Measurements from ENCODE around the gene ATXN1. TPM values are rescaled to one million over a fixed set of nuclear protein-coding genes. Genes with fewer than 3 reads are reported as not detected.
A peak's percentile ranks its signal among the peaks of the same experiment; 100 is the strongest.

The ATXN1 gene
- total RNA-seq, 5 donors from 2014 or later (not counting 1 experiment from before 2014, with no cell fraction given) = 65.1 to 101 (median 77.5) TPM

- Histone ChIP-seq H3K36me3 (ENCODE audit: control insufficient read depth in 2 of 2, extremely low read depth in 1 of 2, insufficient read depth in 1 of 2, low read length in 1 of 2) (no peaks in the 10 kb centered on the region), H3K27me3 (replicated peaks in 1 of 2; ENCODE audit: control insufficient read depth in 2 of 2, extremely low read depth in 1 of 2, insufficient read depth in 2 of 2, low read length in 1 of 2) (no peaks in the 10 kb centered on the region), H3K9me3 (no peaks in the 10 kb centered on the region), H3K27ac (ENCODE audit: low read length) (peak overlapping the region; percentile 84), H3K4me3 (ENCODE audit: control insufficient read depth in 1 of 2, extremely low read depth in 1 of 2, low read length in 1 of 2) (no peak overlapping the region), H3K4me1 (ENCODE audit: control insufficient read depth in 1 of 2, extremely low read depth in 1 of 2, insufficient read depth in 2 of 2, low read length in 2 of 2) (peaks cover 47 to 54% of the 10 kb centered on the region in 2 experiments)
- no CpG with 5 or more reads among the region's 3 CpGs for WGBS (ENCODE audit: insufficient coverage)
- H3K27ac Mint-ChIP-seq = peak overlapping the region; percentile 80 to 89
- H3K36me3 Mint-ChIP-seq = peaks cover 60% of the 10 kb centered on the region
- H3K4me1 Mint-ChIP-seq = peaks cover 66 to 90% (median 83%) of the 10 kb centered on the region in 3 donors
- DNase-seq (peak in 33 of 35 experiments; percentile 42 to 91 (median 68)), ATAC-seq (replicated peaks in 1 of 4) (peak; percentile 81 to 84 (median 83))
- no peaks in the 10 kb centered on the region for H3K9me3 Mint-ChIP-seq
- H3K4me3 Mint-ChIP-seq = peak overlapping the region; percentile 15 to 54 (median 17)
- CTCF ChIA-PET = interaction anchor here (0.6 to 2.0 kb wide), 5 partner anchors 14 to 292 kb away, joined by 3 to 4 read pairs (median 3); no protein-coding TSS in a partner anchor
- POLR2A ChIA-PET = interaction anchor here in 1 of 2 donors (0.7 kb wide), 1 partner anchor 346 kb away, joined by 3 read pairs; no protein-coding TSS in a partner anchor
- H3K27me3 Mint-ChIP-seq = no peaks in the 10 kb centered on the region
These were observed 279.4 kb downstream of the ATXN1 start for GRCh38 chr6:16481697-16482399.

GRCh38 chr6:16480763-16481560 lies 280.3 kb downstream of the ATXN1 start:
- no peaks in the 10 kb centered on the region for H3K27me3 ChIP-seq (replicated peaks in 1 of 2; ENCODE audit: control insufficient read depth in 2 of 2, extremely low read depth in 1 of 2, insufficient read depth in 2 of 2, low read length in 1 of 2)
- Mint-ChIP-seq H3K9me3 (no peaks in the 10 kb centered on the region), H3K27ac (peak overlapping the region; percentile 80 to 89), H3K4me1 (peaks cover 57 to 90% (median 81%) of the 10 kb centered on the region in 3 donors), H3K36me3 (peaks cover 58% of the 10 kb centered on the region), H3K4me3 (peak overlapping the region; percentile 15 to 54 (median 24)), H3K27me3 (no peaks in the 10 kb centered on the region)
- no CpG with 5 or more reads among the region's 4 CpGs for WGBS (ENCODE audit: insufficient coverage)
- H3K27ac ChIP-seq (ENCODE audit: low read length) = peak overlapping the region; percentile 81
- H3K9me3 ChIP-seq = no peaks in the 10 kb centered on the region
- ChIA-PET CTCF (interaction anchor here (0.5 to 2.0 kb wide), 10 partner anchors 9 to 293 kb away, joined by 3 to 6 read pairs (median 4); no protein-coding TSS in a partner anchor), POLR2A (interaction anchor here (0.6 to 0.8 kb wide), 4 partner anchors 10 to 345 kb away, joined by 3 to 5 read pairs (median 4); no protein-coding TSS in a partner anchor)
- H3K4me3 ChIP-seq (ENCODE audit: control insufficient read depth in 1 of 2, extremely low read depth in 1 of 2, low read length in 1 of 2) = no peak overlapping the region
- DNase-seq = peak in 1 of 35 experiments; percentile 74
- H3K4me1 ChIP-seq (ENCODE audit: control insufficient read depth in 1 of 2, extremely low read depth in 1 of 2, insufficient read depth in 2 of 2, low read length in 2 of 2) = peaks cover 38 to 48% of the 10 kb centered on the region in 2 experiments
- ATAC-seq (replicated peaks in 1 of 4) = peak in 1 of 4 experiments; percentile 16
- no peaks in the 10 kb centered on the region for H3K36me3 ChIP-seq (ENCODE audit: control insufficient read depth in 2 of 2, extremely low read depth in 1 of 2, insufficient read depth in 1 of 2, low read length in 1 of 2)

DNA sequence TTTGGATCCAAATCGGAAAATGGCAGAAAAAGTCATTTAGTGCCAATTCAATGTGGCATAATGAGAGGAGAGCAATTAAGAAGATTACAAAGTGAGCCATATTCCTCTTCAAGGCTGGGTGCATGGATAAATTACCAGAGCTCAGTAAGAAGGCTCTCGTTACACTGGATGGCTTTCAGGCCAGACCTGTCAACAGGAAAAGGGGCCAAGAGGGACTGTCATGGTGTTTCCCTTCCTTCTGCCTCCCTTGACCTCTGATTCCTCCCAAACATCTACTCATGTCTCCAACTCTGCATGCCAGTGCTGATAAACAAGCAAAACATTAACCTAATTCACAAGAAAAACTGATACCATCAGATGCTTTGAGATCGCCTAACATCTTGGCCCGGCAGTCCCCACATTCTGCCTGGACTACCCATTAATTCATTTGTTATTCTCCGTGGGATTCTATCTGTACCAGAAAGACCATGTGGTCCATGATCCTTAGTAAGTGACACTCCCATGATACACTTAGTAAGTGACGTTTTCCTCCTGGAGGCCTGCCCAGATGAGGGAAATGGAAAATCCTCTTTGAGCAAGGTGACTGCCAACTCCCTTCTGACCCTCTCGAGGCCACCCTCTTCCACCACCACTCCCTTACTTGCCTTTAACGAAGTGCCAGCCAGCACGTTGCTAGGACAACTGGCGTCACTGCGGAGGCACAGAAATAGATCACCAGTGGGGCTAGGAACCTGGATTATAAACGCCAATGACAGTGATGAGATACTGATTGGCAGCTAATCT lies 283.7 kb downstream of the ATXN1 start:
- H3K4me1 ChIP-seq (ENCODE audit: control insufficient read depth in 1 of 2, extremely low read depth in 1 of 2, insufficient read depth in 2 of 2, low read length in 2 of 2) = peaks cover 40% of the 10 kb centered on the region in 2 experiments

DNA sequence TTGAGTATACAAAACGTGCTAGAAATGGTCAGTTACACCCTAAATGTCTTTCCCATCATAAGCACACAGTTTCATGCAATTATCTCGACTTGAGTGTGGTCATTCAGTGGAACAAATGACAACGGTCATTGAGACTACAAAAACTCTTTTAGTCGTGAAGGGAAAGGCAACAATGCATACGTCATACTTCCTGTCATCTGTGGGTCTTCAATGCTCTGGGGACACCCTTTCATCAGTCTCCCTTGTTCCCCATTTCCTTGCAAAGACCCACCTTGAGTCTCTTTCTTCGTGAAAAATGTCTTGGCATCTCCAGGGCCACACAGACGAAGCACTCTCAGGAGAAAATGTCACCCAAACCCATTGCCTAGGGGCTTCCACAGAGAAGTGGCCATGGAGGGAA lies 284.4 kb downstream of the ATXN1 start:
- Histone ChIP-seq H3K4me3 (ENCODE audit: control insufficient read depth in 1 of 2, extremely low read depth in 1 of 2, low read length in 1 of 2) (no peak overlapping the region), H3K9me3 (no peaks in the 10 kb centered on the region), H3K36me3 (ENCODE audit: control insufficient read depth in 2 of 2, extremely low read depth in 1 of 2, insufficient read depth in 1 of 2, low read length in 1 of 2) (no peaks in the 10 kb centered on the region), H3K4me1 (ENCODE audit: control insufficient read depth in 1 of 2, extremely low read depth in 1 of 2, insufficient read depth in 2 of 2, low read length in 2 of 2) (peaks cover 33 to 35% of the 10 kb centered on the region in 2 experiments), H3K27ac (ENCODE audit: low read length) (no peak overlapping the region), H3K27me3 (replicated peaks in 1 of 2; ENCODE audit: control insufficient read depth in 2 of 2, extremely low read depth in 1 of 2, insufficient read depth in 2 of 2, low read length in 1 of 2) (no peaks in the 10 kb centered on the region)
- Mint-ChIP-seq H3K27ac (peak overlapping the region in 1 of 2 donors; percentile 48), H3K36me3 (peaks cover 42% of the 10 kb centered on the region), H3K27me3 (no peaks in the 10 kb centered on the region), H3K4me1 (peaks cover 53 to 87% (median 81%) of the 10 kb centered on the region in 3 donors), H3K9me3 (peaks cover 0 to 4% (median 0%) of the 10 kb centered on the region in 3 donors), H3K4me3 (no peak overlapping the region)
- CTCF ChIA-PET = interaction anchor here (0.5 to 1.2 kb wide), 2 partner anchors 62 to 94 kb away, joined by 3 to 4 read pairs; no protein-coding TSS in a partner anchor
- ATAC-seq (replicated peaks in 1 of 4) (no peak), DNase-seq (no peak)
- 63% methylated on average over 5 of the region's 7 CpGs for WGBS (ENCODE audit: insufficient coverage)
- POLR2A ChIA-PET = no interaction called here

More for the DNA sequence above, 283.7 kb downstream of the ATXN1 start:
- Histone ChIP-seq H3K36me3 (ENCODE audit: control insufficient read depth in 2 of 2, extremely low read depth in 1 of 2, insufficient read depth in 1 of 2, low read length in 1 of 2) (no peaks in the 10 kb centered on the region), H3K27me3 (replicated peaks in 1 of 2; ENCODE audit: control insufficient read depth in 2 of 2, extremely low read depth in 1 of 2, insufficient read depth in 2 of 2, low read length in 1 of 2) (no peaks in the 10 kb centered on the region), H3K9me3 (no peaks in the 10 kb centered on the region), H3K27ac (ENCODE audit: low read length) (no peak overlapping the region), H3K4me3 (ENCODE audit: control insufficient read depth in 1 of 2, extremely low read depth in 1 of 2, low read length in 1 of 2) (no peak overlapping the region)
- Mint-ChIP-seq H3K27ac (peak overlapping the region in 1 of 2 donors; percentile 13), H3K4me3 (no peak overlapping the region), H3K36me3 (peaks cover 42% of the 10 kb centered on the region), H3K27me3 (no peaks in the 10 kb centered on the region), H3K4me1 (peaks cover 54 to 89% (median 81%) of the 10 kb centered on the region in 3 donors), H3K9me3 (peaks cover 0 to 4% (median 0%) of the 10 kb centered on the region in 3 donors)
- ATAC-seq (replicated peaks in 1 of 4) (no peak), DNase-seq (no peak)
- CTCF ChIA-PET = interaction anchor here in 1 of 2 donors (1.2 kb wide), 1 partner anchor 63 kb away, joined by 3 read pairs; no protein-coding TSS in a partner anchor
- POLR2A ChIA-PET = interaction anchor here in 1 of 2 donors (0.5 kb wide), 1 partner anchor 34 kb away, joined by 3 read pairs; no protein-coding TSS in a partner anchor
- WGBS (ENCODE audit: insufficient coverage) = 97% methylated on average over 9 of the region's 12 CpGs

- ATAC-seq (replicated peaks in 1 of 4) (no peak), DNase-seq (no peak)
- Mint-ChIP-seq H3K9me3 (peaks cover 0 to 4% (median 0%) of the 10 kb centered on the region in 3 donors), H3K27ac (peak overlapping the region; percentile 62 to 81), H3K4me3 (no peak overlapping the region), H3K4me1 (peaks cover 50 to 84% (median 76%) of the 10 kb centered on the region in 3 donors), H3K27me3 (no peaks in the 10 kb centered on the region), H3K36me3 (peaks cover 35% of the 10 kb centered on the region)
- CTCF ChIA-PET = interaction anchor here in 1 of 2 donors (2.7 kb wide), 1 partner anchor 39 kb away, joined by 8 read pairs; no protein-coding TSS in a partner anchor
- H3K4me1 ChIP-seq (ENCODE audit: control insufficient read depth in 1 of 2, extremely low read depth in 1 of 2, insufficient read depth in 2 of 2, low read length in 2 of 2) = peaks cover 21 to 27% of the 10 kb centered on the region in 2 experiments
- no peaks in the 10 kb centered on the region for H3K27me3 ChIP-seq (replicated peaks in 1 of 2; ENCODE audit: control insufficient read depth in 2 of 2, extremely low read depth in 1 of 2, insufficient read depth in 2 of 2, low read length in 1 of 2)
- H3K27ac ChIP-seq (ENCODE audit: low read length) = peak overlapping the region; percentile 60
- POLR2A ChIA-PET = no interaction called here
- no peak overlapping the region for H3K4me3 ChIP-seq (ENCODE audit: control insufficient read depth in 1 of 2, extremely low read depth in 1 of 2, low read length in 1 of 2)
- H3K36me3 ChIP-seq (ENCODE audit: control insufficient read depth in 2 of 2, extremely low read depth in 1 of 2, insufficient read depth in 1 of 2, low read length in 1 of 2) = no peaks in the 10 kb centered on the region
- WGBS (ENCODE audit: insufficient coverage) = no CpG with 5 or more reads among the region's 1 CpG
- H3K9me3 ChIP-seq = no peaks in the 10 kb centered on the region
These were observed 285.8 kb downstream of the ATXN1 start for GRCh38 chr6:16475494-16475781.
